Fibroblast of upper back skin (primary cell): ENCODE results near the gene PIWIL4.
"Not testable (repeated sequence)": the region's sequence is repeated elsewhere in the genome, so short reads cannot be mapped to it uniquely, and the experiment has no call there.

ENCODE experiments used
- DNase-seq: peaks from one replicate; pipeline ENCODE4 v3.0.0-alpha.2; 2013

PIWIL4 gene

DNA sequence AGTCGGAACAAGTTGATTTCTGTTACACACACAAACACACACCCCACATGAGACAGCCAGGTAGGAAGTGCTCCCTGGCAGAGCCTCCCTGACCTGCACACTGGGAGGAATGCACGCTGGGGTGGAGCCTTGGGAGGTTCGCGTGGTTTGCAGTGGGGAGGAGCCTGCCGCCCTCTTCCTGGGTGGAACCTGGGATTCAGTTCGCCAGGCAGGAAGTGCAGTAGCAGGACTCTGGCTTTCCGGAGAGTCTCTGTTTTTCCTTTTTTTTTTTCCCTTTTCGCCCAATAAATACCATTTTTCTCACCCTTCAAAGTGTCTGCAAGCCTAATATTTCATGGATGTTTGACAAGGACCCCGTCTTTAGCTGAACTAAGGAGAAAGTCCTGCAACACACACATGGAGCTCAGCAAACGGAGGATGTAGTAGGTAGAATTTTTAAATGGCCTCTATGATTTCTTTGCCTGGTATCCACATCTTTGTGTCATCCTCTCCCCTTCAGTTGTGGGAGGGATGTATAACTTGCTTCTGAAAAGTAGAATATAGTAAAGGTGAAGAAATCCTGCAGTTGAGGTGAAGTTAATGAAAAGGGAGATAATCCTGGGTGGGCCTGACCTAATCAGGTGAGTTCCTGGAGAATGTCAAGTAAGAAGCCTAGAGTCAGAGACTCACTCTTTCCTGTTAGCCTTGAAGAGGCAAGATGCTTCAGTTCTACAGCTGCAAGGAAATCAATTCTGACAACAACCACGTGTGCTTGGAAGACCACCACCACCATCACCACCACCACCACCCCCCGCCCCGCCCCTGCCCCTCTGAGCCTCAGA is 72.9 kb downstream of the PIWIL4 start:
- no peak for DNase-seq

DNA sequence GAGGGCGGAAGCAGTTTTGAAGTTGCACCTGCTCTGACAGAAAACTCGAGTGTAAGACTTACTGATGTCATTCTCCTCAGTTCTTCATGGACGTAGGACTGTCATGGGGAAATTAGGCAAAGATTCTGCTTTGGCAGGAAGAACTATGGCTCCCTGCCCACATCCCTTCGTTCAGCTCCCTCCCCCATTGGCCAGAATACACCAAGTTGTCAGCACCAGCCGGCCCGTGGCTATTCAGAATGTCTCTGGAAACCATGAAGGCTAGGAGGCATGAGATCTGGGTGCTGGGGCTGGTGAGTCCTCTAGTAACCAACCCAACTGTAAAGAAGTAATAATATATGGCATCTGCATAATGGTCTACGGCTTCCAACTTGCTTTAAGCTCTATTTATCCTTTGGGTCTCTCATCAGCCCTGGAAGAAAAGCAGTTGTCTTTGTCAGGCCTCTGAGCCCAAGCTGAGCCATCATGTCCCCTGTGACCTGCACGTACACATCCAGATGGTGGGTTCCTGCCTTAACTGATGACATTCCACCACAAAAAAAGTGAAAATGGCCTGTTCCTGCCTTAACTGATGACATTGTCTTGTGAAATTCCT is 74.1 kb downstream of the PIWIL4 start:
- peak; percentile 20 for DNase-seq

DNA sequence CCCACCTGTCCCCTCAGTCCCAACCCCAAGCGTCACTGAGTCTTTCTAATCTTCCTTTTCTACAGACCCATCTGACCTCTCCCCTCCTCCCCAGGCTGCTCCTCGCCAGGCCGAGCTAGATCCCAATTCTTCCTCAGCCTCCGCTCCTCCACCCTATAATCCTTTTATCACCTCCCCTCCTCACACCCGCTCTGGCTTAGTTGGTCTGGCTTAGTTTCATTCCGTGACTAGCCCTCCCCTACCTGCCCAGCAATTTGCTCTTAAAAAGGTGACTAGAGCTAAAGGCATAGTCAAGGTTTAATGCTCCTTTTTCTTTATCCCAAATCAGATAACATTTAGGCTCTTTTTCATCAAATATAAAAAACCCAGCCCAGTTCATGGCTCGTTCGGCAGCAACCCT is 76.0 kb downstream of the PIWIL4 start:
- DNase-seq = not testable (repeated sequence)

DNA sequence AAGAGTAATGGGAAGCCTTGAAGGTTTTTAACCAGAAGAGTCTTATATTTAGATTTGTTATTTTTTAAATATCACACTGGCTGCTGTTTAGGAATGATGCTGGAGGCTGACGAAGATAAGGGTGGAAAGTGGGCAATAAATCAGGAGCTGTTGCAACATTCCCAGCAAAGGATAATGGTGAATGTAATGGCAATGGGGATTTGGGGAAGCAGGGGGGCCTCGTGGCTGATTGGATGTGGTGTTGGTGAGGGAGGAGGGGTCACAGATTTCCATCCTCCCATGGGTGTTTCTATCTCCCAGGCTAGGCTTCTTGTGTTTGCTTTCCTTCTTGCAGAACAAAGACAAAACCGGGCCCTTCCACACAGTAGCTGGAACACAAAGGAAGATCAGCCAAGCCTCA is 80.8 kb downstream of the PIWIL4 start:
- no peak for DNase-seq

DNA sequence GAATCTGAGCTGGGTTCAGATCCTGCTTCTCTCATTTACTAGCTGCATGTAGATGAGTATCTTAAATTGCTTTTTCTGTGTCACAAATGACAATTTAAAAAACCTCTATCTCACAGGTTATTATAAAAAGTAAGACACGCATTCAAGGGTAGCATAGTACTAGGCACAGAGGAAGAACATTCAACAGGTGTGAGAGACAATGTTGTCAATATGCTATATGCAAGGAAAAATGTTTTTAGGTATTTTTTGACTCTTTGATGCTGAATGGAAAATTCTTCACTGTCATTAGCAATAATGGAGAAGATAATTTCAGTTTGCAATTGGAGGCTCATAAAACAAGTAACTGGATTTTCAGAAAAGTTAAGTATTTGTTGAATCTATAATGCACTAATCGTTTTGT is 81.6 kb downstream of the PIWIL4 start:
- no peak for DNase-seq

DNA sequence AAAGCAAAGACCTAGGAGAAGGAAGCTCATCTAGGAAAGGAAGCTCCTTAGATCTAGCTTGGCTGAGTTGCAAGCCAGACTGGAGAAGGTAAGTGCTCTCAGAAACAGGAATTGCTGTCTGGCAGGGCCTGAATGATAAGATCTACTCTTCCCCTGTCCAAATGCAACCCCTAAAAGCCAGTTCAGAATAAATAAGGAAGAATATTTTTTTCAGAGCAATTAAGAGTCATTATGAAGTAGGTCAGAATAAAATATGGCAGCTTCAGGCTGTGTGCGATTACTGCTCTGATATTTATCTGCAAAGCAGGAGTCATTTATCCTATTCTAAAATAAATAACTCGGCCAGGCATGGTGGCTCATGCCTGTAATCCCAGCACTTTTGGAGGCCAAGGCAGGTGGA is 82.1 kb downstream of the PIWIL4 start:
- no peak for DNase-seq

DNA sequence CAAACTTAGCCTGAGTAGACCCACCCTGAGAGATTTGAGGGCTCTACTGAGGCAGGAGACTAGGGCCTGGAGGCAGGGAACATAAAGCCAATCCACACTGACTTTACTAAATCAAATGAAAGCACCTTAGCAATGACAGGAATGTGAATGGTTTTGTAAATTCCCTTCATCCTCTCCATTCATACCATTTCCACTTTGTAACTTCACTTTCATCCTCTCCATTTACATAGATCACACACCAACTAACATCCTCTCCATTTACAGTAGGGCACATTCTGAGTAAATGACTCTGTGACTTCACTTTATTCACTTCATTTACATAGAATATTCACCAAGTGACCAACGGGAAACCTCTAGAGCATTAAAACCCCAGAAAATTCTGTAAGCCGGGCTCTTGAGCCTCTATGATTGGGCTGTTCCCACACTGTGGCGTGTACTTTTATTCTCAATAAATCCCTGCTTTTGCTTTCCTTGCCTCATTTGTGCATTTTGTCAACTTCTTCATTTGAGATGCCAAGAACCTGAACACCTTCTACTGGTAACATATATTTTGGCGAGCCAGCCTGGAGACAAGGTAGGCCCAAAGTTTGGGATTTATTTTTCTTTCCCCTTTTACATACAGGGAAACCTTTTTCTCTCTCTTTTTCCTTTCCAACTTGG is 82.9 kb downstream of the PIWIL4 start:
- peak; percentile 49 for DNase-seq

DNA sequence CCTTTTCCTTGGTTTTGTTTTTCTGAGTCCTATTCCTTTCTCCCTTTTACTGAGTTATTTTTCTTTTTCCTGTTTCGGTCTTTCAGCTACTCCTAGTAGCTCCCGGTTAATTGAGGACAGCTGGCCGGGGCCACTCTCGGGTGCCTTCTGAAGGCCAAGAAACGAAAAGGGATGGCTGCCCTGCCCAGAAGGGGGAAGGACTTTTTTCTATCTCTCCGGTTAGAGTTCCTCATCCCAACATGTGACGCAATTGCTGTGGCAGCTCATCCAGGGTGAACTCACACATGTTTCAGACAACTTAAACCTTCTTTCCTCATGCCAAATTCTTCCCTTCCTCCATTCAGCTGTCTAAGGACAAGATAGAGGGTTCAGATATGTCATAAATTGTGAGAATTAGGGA is 83.6 kb downstream of the PIWIL4 start:
- peak; percentile 93 for DNase-seq

DNA sequence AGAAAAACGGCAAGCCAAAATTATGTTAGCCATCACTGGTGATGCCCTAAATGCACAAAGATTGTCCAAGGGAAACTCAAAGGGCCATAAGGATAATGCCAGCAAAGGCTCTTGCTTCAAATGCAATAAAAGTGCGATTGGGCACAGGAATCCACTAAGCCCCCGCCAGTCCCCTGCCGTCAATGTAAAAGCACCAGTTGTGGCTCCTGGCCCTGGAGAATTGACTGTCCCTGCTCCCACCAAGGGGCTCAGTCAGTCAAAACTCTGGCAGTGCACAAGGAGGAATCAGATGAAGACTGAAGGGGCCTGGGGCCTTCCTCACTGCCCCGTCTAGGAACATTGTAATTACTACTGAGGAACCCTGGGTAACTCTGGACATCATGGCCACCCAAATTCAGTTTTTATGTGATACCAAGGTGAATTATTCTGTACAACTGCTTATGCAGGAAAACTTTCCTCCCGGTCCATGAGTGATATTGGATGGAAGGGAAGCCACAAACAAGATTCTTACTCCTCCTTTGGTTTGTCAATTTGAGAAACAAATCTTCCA is 85.6 kb downstream of the PIWIL4 start:
- no peak for DNase-seq

DNA sequence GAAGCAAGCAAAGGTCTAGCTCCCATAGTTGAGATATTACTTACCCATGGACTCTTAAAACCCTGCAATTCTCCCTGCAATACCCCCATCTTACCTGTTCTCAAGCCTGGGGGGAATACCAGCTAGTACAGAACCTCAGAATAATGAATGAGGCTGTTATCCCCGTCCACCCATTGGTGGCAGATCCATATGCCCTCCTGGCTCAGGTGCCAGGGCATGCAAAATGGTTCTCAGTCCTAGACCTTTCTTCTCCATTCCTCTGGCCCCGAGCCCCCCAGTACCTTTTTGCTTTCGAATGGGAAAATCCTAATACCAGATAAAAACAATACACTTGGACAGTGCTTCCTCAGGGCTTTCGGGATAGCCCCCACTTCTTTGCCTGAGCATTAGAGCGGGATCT is 86.4 kb downstream of the PIWIL4 start:
- no peak for DNase-seq

DNA sequence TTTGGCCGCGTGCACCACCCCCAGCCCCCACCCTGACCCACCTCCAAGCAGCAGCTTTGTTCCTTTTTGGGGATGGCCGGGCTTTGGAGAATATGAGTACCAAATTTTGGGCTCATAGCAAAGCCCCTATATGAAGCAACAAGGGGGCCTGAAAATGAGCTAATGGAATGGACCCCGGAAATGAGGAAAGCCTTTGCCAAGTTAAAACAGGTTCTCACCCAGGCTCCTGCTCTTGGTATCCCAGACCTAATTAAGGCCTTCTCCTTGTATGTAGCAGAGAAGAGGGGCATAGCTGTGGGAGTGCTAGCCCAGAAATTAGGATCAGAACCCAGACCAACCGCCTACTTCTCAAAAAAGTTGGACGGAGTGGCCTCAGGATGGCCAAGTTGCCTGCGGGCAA is 87.0 kb downstream of the PIWIL4 start:
- no peak for DNase-seq

DNA sequence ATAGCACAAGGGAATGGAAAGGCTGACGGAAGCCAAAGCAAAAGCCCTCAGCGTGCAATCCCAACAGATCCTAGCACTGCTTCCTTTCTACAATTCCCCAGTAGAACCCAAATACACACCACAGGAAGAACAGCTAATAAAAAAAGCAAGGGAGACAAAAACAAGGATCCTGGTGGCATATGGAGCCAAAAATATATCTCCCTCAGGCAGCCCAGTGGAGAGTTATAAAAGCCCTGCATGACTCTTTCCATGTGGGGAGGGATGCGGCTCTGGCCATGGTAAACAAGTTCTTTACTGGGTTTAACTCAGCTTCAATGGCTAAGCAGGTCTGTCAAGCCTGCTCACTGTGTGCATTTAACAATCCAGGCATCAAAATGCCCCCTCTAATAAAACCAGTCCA is 88.1 kb downstream of the PIWIL4 start:
- no peak for DNase-seq

DNA sequence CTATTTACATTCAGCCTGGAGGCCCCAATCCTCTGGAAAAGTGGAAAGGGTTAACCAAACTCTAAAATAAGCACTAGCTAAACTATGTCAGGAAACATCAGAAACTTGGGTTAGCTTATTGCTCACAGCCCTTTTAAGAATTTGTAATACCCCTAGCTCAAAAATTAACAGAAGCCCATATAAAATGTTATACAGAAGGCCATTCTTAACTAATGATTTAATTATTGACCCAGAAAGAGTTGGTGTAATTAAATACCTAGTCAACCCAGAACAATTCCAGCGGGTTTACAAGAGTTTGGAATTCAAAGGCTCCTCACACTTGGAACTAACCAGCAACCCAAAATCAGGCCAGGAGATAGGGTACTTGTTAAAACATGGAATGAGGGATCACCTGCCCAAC is 88.8 kb downstream of the PIWIL4 start:
- DNase-seq = no peak

DNA sequence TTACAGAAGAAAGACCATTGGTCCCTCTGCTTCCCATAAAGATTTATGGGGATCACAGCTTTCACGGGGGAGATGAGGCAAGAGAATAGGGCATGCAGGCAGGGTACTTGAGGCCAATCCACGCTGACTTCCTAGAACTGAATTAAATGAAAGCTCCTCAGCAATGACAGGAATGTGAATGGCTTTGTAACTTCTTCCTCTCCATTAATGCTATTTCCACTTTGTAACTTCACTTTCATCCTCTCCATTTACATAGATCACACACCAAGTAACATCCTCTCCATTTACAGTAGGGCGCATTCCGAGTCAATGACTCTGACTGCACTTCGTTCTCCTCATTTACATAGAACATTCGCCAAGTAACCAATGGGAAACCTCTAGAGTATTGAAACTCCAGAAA is 89.8 kb downstream of the PIWIL4 start:
- DNase-seq = peak; percentile 32

DNA sequence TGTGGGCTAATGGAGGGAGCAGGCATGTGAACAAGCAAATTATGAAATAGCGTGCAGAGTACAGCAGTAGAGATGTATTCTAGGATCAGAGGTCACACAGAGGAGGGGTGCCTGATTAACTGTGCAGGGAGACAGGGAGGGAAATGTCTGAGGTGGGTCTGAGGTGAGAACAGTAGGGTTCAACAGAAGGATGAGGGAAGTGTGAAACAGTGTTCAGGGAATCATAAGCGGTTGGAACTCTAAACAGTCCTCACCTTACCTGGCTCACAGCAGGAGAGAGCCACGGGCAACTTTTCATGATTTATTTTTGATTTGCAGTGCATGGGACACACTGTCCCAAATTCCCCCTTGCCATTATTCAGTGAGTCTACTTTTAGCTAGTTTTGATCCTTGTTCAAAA is 90.5 kb downstream of the PIWIL4 start:
- no peak for DNase-seq

DNA sequence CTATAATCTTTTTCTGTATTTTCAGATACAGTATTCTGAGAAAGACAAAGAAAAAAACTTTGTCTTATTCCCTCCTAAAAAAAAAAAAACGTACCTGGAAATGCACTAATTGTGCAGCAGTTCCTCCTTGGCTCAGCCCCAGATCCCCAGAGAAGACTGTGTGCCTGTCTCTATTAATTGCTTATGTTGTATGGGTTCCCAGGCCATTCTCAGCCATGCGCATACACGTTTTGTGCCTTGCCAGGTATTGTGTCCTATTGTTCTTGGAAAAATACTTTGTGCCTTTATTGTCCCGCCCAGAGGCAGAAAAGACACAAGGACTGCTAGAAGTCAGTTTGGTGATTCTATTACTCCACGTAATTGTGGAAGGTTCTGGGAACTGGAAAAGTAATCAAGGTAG is 91.2 kb downstream of the PIWIL4 start:
- no peak for DNase-seq

DNA sequence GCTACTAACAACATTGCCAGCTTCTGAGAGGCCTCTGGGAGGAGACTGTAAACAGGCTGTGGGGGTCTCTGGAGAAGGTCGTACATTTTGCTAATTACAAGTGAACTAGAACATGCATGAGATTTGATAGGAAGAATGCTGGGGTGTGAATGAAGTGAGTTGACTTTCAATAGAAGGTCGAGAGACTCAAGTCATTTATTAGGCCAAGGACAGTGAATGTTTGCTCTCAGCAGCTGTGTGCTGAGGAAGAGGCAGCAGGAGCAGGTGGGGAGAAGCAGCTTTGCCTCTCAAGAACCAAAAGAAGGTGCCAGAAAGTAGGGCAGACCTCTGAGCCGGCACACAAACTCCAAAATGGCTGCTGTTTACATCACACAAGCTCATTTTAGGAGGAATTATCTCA is 91.7 kb downstream of the PIWIL4 start:
- no peak for DNase-seq

DNA sequence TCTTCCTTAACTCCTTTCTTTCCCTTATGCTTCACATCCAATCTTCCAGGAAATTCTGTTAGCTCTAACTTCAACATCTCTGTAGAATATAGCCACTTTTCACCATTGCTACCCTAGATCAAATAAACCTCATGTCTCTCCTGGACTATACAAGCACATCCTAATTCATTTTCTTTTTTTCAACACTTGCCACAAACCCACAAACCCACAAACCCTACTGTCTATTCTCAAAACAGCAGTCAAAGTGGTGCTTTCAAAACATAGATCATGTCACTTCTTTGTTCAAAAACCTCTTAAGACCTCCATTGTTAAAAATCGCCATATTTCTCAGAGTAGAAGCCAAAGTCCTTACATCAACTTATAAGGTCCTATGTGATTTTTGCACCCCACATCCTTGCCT is 94.3 kb downstream of the PIWIL4 start:
- no peak for DNase-seq

DNA sequence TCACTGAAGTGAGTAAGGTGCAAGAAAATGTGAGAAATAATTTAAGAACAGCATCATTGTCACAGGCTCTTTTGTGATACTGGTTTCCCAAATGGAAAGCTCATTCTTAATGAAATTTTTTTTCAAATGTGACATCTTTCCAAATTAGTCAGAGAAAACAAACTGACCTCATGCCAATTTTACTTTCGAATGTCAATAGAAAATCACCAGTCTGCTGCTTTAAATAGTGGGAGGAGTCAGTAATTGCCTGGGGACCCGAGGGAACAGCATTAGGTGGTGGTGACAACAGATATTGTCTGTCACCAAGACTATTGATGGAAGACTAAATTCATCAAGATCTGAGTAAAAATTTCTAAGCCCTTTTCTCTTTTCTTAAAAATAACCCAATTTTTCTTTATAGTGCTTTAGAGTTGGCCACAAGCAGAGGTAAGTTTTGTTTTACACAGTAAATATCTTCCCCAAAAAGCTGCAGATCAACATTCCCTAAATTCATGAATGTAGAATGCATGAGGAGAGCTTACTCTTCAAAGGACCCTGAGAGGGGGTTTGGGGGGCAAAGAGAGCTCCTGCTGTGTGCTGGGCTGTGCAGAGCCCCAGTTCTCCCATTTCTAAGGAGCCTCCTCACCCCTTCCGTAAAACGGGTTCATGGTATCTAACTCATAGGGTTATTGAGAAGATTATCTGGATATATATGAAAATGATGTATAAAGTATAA is 95.1 kb downstream of the PIWIL4 start:
- no peak for DNase-seq

DNA sequence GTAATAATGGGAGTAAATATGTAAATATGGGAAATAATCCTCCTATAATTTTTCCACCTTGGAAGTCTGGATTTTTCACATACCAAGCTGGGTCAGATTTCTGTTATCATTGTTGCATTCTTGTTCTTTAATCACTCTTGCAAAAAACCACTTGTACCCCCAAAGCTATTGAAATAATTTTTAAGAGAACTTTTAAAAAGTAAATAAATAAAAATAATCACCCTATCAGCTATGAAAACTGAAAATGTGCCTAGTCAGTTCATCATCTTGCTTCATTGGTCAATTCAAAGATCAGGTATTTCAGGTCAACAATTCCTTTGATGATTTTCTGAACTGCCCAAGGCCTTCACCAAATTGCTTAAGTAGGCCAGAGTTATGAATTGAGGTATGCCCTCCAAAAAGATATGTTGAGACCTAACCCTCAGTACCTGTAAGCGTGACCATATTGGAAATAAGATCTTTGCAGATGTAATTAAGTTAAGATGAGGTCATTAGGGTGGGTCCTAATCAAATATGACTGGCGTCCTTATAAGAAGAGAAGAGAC is 95.8 kb downstream of the PIWIL4 start:
- DNase-seq = no peak

DNA sequence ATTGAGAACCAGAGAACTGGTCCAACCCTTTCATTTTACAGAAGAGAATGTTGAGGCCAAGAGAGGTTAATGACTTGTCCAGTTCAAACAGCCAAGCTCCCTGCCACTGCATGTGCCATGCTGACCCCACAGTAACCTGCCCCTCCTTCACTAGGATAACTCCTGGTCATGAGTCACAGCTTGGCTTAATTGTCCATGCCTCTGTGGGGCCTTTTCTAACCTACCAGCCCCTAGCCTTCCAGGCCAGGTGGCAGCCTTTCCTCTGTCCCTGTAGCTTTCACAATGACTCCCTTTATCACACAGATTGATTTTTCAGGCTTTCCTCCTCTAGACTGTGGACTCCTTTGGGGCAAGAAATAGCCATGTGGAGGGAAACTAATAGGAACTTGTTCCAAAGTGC is 97.2 kb downstream of the PIWIL4 start:
- no peak for DNase-seq

DNA sequence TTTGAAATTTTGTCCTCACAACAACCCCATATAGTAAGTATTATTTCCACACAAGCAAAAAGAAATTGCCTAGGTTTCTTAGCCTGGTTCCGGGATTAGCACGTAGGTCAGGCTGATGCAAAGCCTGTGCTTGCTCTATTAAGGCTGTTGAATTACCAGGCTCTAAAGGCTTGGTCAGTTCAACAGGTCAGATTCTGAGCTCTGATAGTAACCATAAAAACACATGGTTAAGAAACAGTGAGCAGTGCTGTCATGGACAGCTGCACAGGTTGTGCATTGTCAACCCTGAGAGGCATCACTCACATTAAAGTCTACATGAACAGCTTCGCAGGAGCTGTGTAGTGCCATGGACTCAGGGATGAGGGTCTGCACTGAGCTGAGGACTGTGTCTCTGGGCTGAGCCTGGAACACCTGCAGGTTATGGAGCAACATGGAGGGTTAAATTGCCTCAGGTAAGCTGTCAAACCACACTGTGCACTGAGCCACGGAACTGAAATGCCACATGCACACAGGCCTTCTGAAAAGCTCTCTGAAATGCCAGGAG is 98.0 kb downstream of the PIWIL4 start:
- DNase-seq = no peak
